ENCODE data around the gene CALD1.

DNA sequence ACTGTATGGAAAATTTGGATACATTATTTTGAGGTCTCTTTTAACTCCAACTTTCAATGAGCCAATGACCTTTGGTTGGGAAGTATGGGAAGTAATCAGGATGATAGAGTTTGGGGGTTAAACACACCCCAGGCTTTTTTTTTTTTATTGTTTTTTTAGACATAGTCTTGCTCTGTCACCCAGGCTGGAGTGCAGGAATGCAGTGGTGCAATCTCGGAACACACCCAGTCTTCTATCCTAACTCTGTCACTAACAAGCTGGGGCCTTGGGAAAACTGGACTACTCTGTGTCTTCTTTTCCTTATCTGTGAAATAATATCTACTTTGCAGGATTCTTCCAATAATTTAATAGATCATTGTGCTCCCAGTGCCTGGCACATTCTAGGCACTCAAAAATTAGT is 169.3 kb downstream of the CALD1 start:
- TF ChIP-seq CTCF (IDR thresholded peaks at IDR 0.05) (no peak), POLR2A (IDR thresholded peaks at IDR 0.05) (no peak), POLR2AphosphoS5 (IDR thresholded peaks at IDR 0.05) (no peak)
